Hippocampal formation (tissue), 2 donors: ENCODE measurements around the gene ZNF311.
A peak's percentile ranks its signal among the peaks of the same experiment; 100 is the strongest.

Source experiments
- DNase-seq, 2 donors: peaks; one replicate each; lab custom pipeline; 2025; lab: John Stamatoyannopoulos, UW

The ZNF311 gene

DNA sequence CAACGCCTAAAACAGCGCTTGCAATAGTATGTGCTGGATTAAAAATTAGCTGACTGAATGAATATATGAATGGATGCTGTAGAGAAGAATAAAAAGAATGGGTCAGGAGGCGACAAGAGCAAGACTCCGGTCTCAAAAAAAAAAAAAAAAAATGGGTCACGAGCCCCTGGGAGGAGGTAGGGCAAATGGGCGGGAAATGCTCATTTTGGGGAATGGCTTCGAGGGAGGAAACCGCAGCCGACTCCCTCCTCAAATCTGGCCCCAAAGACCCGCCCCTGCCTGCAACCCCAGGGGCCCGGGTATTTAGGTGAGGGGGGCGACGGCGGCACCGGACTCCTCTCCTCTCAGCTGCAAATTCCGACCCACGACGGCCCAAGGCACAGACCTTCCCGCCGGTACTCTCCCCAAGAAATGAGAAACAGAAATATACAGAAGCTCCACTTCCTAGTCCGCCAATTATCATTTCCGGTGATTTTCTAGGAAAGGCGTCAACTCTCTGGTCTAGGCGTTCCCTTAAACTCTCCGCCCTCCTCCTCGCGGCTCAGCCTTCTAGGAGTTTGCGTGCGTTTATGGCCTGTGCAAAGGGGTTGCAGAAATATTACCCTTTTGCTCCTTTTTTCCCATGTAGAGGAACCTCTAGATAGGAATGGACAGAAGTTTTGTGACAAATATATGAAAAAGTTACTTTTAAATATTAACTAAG is at the start of gene ZNF311:
ZNF311 (minus strand) TSS at position 133 of the 703 bp plus-strand sequence. CDS start 1,361 bp downstream, outside the sequence.
- DNase-seq, result peak in 1 of 2 donors; percentile 63

DNA sequence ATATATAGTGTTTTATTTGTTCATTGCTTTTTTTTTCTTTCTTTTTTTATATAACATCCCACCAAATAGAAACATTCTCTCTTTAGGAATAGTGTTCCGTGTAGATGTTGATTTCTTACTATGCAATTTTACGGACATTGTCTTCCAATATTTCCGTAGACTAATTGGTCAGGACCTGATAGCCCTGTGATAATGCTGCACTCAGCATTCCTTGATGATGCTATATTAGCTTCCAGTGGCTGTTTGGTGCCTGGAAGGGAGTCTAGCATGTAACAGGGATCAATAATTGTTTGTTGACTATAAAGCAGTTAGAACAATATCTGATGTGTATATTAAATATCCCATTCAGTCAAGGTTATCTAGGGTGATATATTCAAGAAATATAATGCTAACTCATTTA is 46.6 kb upstream of the ZNF311 start:
- no peak for DNase-seq

DNA sequence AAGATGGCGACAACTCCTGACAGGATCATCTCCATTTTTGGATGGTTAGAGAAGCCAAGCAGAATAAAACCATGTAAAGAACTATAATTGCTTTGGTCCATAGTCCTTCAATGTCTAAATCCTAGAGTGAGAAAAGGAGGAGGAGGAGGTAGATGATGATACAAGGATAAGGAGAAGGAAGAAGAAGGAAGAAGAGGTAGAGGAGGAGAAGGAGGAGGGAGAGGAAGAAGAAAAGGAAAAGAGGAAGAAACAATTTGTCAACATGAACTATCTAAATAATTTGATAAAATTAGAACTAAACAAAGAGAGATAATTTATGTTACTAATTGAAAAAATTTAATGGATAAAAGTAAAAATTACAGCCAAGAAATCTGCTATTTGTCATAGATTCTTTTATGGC is 40.0 kb upstream of the ZNF311 start, which contains the start of gene OR2W1:
OR2W1 (minus strand) TSS at position 101 of the 400 bp plus-strand sequence; CDS start at position 101, 0 bp downstream.
- DNase-seq, result no peak

DNA sequence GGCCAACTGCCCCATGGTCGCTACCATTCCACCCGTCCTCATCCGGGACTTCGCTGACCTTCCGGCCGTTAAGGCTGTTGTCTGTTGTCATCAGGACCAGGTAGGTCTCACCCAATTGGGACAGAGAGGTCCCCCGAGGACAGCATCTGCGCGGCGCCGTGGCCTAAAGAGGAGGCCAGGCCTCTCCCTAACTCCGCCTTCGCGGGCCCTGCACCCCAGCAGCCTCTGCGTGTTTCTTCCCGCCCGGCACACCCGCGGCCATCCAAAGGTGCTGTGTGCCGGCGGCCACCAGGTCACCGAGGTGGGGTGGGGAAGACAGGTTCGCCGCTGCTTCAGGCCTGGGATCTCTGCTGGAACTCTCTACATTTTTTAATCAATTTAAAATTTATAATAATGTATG is 30.8 kb upstream of the ZNF311 start:
- no peak for DNase-seq

DNA sequence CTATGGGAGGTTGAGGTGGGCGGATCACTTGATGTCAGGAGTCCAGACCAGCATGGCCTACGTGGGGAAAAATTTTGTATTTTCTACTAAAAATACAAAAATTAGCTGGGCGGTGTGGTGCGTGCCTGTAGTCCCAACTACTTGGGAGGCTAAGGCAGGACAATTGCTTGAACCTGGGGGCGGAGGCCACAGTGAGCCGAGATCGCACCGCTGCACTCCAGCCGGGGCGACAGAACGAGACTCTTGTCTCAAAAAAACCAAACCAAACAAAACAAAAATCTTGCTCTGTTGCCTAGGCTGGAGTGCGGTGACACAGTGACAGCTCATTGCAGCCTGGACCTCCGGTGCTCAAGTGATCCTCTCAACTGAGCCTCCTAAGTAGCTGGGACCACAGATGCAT is 23.7 kb upstream of the ZNF311 start:
- DNase-seq, result no peak

DNA sequence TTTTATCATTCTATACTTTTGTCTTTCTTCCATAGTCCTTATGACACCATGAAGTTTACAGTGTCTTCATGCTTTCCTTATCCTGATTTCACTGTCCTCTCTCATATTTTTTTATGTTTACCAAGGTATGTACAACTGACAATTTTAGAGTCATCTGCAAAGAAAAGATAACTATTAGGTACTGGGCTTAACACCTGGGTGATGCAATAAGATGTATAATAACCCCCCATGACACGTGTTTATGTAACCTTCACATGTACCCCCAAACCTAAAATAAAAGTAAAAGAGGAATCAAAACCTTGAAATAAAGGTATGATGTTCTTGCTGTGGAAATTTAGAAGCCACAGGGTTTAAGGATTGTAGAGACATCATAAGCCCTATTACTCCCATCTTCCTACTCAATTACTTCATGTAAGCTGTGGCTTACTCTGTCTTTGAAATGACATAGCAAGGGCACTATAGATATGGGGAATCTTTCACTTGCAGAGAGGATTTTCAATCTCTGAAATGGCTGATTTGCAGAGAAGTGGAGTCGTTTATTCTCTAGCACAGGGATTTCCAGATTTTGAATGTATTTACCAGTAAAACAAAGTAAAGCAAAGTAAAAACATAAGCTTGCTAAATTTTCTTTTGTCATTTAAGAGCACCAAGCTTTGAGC is 20.9 kb upstream of the ZNF311 start:
- no peak for DNase-seq

DNA sequence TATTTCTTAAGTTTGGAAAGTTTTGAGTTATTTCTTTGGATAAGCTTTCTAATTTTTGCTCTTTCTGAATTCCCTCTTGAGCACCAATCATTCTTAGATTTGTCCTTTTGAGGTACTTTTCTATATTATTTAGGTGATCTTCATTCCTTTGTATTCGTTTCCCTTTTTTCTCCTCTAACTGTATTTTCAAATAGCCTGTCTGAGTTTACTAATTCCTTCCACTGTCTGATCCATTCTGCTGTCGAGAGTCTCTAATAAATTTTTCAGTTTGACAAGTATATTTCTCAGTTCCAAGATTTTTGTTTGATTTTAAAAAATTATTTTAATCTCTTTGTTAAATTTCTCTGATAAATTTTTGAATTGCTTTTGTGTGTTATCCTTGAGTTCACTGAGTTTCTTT is 16.3 kb upstream of the ZNF311 start:
- no peak for DNase-seq

DNA sequence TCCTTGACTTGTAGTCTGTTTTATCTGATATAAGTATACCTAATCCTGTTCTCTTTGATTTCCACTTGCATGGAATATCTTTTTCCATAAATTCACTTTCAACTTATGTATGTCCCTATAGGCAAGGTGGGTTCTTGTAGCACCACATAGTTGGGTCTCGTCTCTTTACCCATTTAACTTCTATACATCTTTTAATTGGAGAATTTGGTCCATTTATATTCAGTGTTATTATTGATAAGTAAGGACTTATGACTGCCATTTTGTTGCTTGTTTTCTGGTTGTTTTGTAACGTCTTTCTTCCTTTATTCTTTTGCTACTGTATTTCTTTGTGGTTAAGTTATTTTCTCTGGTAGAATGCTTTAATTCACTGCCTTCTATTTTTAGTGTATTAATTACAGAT is 14.5 kb upstream of the ZNF311 start:
- no peak for DNase-seq

DNA sequence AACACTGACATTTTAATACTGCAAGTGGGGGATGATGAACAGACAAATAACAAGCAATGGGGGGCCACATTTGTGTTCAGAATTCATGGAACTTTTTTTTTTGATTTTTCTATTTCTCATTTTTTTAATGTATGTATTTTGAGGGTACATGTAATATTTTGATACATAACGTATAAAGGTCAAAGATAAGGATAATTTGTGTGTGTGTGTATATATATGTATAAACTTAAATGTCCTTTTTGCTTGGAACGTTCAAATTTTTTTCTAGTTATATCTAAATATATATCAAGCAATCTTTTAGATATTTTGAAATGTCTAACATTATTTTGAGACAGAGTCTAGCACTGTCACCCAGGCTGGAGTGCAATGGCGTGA is 12.3 kb upstream of the ZNF311 start:
- no peak for DNase-seq

DNA sequence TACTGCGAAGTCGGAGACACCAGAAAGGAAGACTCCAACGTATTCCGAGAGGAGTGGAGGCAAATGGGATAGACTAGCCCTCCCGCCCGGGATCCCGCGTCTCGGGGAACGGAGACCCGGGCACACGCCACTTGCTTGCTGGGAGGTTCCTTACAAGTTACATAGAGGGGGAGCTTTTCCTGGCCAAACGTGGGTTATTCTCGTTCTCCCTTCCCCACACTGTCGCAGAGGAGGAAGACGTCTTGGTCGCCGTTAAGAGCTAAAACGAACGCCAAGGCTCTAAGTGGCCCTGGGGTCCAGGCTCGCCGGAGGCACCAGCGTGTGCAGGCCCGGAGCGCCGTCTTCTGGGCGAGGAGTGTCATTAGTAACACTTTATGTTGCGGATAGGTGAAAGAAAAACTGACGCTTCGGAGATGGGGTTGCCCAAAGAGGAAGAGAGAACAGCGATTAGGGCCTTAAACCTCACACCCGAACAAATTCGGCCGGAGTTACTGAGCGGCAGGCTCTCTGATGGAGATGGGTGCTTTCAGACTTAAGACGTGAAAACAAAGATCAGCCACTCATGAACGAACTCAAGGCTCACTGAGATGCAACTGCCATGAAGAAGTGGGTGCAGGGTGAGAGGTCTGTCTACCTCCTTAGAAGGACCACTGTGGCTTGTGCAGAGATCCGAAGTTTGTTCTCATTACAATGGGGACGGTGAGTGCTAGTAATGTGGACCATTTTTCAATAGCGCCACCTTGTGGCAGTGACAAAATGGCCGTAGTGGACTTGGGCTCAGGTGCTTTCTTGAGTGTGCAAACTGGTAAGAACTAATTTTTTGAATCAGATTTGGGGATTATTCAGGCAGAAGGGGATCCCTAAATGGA is 11.7 kb upstream of the ZNF311 start:
- DNase-seq, result peak; percentile 24 to 64

DNA sequence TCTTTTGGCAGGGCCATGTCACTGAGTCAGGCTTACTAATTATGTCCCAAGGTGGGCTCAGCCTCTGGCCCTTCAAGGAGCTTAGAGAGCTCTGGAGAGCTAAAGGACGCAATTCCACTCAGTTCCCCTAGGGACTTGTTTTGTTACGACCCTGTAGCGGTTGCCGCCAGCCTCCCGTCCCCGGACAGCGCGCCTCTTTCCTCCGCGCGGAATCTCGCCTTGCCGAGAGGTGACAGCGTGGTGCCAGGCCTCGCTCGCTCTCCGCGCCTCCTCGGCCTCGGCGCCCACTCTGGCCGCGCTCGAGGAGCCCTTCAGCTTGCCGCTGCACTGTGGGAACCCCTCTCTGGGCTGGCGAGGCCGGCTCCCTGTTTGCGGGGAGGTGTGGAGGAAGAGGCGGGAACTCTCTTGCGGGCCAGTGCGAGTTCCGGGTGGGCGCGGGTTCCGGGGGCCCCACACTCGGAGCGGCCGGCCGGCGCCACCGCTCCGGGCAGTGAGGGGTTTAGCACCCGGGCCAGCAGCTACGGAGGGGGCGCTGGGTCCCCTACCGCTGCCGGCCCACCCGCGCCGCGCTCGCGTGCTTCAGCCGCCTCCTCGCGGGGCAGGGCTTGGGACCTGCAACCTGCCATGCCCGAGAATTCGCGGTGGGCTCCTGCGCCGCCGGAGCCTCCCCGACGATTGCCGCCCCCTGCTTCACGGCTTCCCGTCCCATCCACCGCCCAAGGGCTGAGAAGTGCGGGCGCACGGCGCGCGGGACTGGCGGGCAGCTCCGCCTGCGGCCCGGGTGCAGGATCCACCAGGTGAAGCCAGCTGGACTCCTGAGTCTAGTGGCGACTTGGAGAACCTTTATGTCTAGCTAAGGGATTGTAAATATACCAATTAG is 9.9 kb upstream of the ZNF311 start:
- DNase-seq, result no peak

DNA sequence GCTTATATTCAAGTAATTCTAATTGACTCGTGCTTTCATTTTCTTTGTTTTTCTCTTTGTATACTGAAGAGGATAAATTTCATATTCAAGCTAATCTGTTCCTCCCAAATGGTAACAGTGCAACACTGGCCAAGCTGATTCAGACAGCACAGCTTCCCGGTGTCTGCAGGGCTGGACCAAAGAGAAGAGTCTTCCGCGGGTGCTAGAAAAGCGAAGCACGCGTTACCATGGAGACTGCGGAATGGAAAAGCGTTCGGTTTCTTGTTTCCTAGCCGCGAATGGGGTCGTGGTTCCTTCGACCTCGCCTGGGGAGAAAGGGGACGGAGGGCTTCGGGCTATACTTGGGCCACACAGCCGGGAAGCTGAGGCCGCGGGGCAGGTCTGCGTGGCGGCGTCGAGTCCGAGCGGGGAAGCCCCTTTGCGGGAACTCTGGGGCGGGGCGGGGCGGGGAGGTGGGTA is 6.2 kb upstream of the ZNF311 start:
- DNase-seq, result peak in 1 of 2 donors; percentile 27

DNA sequence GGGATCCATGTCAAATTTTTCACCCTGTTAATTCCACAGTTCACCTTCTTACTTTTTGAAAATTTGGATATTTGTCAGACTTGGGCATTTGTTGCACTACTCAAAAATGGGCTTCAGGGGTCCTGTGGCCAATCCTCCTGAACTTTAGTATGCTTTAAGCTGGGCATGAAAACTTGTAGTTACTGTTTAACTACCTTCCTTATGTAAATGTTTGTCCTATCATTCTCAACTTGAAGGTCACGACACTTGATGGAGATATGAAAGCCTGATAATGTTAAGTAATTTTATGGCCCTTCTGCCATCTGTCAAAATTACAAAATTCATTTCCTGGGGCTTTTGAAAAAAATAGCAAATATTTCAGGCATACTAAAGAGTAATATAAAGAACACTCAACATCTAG is 4.2 kb upstream of the ZNF311 start:
- no peak for DNase-seq

DNA sequence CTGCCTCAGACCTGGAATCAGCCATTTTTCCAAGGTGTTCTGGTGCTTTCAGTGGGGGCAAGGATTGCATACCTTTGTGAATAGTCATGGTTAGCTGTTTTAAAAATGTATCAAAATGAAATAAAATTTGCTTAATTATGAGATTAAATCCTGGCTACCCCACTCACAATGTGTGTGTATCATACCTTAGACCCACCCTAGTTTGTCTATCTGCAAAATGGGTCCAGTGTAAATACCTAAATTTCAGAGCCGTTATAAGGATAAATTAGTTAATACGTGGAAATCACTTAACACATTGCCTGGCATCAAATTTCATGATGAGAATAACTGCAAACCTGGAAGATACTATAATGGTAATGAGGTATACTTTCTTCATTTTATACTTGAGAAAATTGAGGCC is 3.0 kb upstream of the ZNF311 start:
- no peak for DNase-seq

DNA sequence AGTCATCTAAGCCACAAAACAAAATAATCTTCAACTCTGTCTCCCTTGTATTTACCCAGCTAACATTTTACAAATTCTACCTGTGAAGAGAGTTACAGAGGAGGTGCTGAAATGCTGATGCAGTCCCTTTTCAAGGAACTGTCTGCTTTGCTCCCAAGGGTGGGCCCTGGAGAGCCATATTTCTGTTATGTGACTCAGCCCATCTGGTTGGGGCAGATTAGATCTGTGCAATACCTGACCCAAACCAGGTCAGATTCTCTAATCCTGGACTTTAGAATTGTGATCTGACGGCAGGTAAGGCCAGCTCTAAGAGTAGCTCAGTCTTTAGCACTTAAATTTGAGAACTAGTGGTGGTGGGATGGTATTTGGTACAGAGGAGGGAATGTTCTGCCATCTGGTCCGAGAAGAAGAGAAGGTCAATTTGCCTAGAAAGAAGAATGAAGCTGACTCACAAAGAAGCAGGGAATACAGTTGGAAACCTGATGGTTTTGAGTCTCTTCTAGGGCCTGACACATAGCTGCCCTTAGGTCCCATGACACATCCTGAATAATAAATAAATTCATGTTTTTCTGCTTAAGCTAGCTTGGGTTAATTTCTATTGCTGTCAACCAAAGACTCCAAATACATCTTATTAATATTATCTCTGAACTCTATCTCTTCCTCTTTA is 8.1 kb downstream of the ZNF311 start:
- DNase-seq, result no peak

DNA sequence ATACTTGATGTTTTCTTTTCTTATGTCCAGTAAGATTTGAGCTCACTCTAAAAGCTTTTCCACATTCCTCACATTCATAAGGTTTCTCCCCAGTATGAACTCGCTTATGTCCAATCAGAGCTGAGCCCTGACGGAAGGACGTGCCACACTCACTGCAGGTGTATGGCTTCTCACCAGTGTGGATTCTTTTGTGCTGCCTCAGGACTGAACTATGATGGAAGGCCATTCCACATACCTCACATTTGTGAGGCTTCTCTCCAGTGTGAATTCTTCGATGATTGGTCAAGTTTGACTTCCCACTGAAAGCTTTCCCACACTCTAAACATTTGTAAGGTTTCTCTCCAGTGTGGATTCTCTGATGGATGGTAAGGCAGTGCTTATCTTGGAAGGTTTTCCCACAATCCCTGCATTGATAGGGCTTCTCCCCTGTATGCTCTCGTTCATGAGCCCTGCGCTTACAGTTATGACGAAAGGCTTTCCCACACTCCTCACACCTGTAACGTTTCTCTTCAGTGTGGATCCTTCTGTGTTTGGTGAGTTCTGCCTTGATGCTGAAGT is 9.9 kb downstream of the ZNF311 start:
- no peak for DNase-seq

DNA sequence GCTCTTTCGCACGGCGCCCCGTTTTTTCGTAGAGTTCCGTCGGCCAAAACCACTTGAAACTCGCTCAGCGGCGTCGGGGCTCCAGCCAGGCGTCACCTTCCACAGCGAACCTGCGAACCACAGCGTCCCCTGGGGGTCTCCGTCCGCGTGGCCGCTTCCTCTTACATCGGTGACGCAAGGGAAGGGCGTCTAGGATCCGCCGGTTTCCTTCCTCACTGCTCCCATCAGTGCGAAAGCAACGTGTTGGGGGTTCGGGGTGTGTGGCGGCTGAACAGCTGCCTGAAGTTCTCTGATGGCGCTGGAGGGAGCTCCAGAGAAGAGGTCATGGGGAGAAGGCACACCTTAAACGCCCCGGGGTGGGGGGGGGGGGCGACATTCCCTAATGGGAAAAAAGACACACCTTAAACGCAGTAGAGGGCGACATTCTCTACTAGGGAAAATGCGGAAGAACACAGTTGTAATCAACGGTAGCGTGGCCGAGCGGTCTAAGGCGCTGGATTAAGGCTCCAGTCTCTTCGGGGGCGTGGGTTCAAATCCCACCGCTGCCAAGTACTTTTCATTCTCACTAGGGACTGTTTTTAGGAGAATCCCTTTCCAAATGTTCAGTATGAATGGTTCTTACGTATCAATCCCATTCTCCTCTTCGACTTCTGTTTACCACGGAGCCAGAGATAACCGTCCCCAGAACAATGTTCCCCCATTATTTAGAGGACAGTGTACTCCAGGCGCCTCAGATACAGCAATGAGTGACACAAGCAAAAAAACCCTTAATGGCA is 16.4 kb downstream of the ZNF311 start:
- no peak for DNase-seq

DNA sequence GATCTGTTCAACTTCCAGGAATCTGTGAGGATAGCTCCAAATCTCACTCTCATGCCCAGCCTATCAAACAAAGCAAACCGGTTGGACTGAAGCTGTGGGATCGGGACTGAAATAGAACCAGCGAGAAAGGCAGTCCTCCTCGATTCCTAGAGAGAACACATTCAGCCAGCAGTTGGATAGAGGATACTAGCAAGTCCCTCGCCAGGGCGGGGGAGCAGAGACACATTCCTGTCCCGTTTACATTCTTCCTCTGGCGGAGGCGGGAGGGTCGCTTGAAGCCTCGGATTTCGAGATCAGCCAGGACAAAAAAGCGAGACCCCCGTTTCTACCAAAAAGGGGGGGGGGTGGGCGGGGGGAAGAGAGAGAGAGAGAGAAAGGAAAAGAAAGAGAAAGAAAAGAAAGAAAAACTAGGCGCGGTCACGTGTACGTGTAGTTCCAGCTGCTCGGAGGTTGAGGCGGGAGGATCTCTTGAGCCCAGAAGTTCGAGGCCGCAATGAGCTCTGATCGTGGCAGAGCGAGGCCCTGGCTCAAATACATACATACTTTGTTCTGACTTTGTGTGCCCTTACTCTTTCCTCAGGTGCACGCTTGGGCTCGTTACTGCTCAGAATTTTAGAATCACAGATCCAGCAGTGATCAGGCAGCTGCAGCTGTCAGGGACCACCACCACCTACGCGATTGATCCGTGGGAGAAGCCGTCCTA is 19.5 kb downstream of the ZNF311 start:
- peak; percentile 47 to 86 for DNase-seq

DNA sequence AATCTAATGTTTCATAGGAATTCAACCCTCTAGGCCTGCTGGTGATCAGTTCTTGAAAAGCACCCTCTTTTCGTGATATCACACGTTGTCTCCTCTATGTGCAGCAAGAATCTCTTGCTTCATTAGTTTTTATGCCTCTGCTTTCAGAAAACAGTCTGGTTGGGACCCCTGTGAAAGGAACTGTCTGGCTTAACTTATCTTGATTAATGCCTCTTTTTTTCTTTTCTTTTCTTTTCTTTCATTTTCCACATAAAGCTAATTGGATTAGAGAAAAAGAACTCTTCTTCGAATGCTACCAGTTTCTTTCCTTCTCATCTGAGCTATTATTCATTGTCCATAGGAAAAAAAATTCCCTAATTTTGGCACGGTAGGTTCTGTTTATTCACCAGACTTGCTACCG is 21.3 kb downstream of the ZNF311 start:
- DNase-seq, result no peak
